IPS-20b (cell line): ENCODE measurements around the gene PDIA6.

Source experiments
- H3K27ac ChIP-seq: one replicate; pipeline ENCODE4 v1.5.1; 2013; ENCODE audit warnings: low read length
- H3K27me3 ChIP-seq: 2 replicates; pipeline ENCODE4 v1.6.1; 2013; ENCODE audit warnings: mild to moderate bottlenecking, low read length, inconsistent platforms; ENCODE audit not compliant: insufficient read depth
- H3K36me3 ChIP-seq: 2 replicates; pipeline ENCODE4 v1.6.1; 2013; ENCODE audit warnings: low read depth, mild to moderate bottlenecking, inconsistent platforms, low read length, moderate library complexity; ENCODE audit not compliant: insufficient read depth
- H3K4me1 ChIP-seq: 2 replicates; pipeline ENCODE4 v1.6.1; 2013; ENCODE audit warnings: mild to moderate bottlenecking, control low read depth, inconsistent platforms, low read length, moderate library complexity; ENCODE audit not compliant: insufficient read depth
- H3K4me3 ChIP-seq: 2 replicates; pipeline ENCODE4 v1.5.1; 2013; ENCODE audit warnings: mild to moderate bottlenecking, low read length, inconsistent platforms
- H3K9ac ChIP-seq: 2 replicates; pipeline ENCODE4 v1.6.1; 2013; ENCODE audit warnings: low read depth, mild to moderate bottlenecking, inconsistent platforms, low read length, moderate library complexity
- H3K9me3 ChIP-seq: 2 replicates; pipeline ENCODE4 v1.6.1; 2013; ENCODE audit warnings: mild to moderate bottlenecking, low read depth, low read length, inconsistent platforms; ENCODE audit not compliant: insufficient read depth

PDIA6 gene

GRCh38 chr2:10831400-10831985, 18.9 kb upstream of the PDIA6 start:
- Histone ChIP-seq H3K27ac (no peak overlapping the region), H3K27me3 (peaks cover 29% of the 10 kb centered on the region), H3K4me1 (peaks cover 3% of the 10 kb centered on the region; the same call in 1 of the 2 replicates), H3K4me3 (no peak overlapping the region), H3K36me3 (no peaks in the 10 kb centered on the region), H3K9me3 (no peaks in the 10 kb centered on the region), H3K9ac (no peak overlapping the region)

- H3K27me3 ChIP-seq = peaks cover 29% of the 10 kb centered on the region
- no peak overlapping the region for H3K9ac ChIP-seq
- H3K27ac ChIP-seq = no peak overlapping the region
- H3K9me3 ChIP-seq = no peaks in the 10 kb centered on the region
- no peak overlapping the region for H3K4me3 ChIP-seq
- peaks cover 3% of the 10 kb centered on the region; the same call in 1 of the 2 replicates for H3K4me1 ChIP-seq
- no peaks in the 10 kb centered on the region for H3K36me3 ChIP-seq
Measured at GRCh38 chr2:10830641-10831399, 18.2 kb upstream of the PDIA6 start.

- Histone ChIP-seq H3K4me1 (peaks cover 3% of the 10 kb centered on the region; the same call in 1 of the 2 replicates), H3K4me3 (no peak overlapping the region), H3K27ac (no peak overlapping the region), H3K27me3 (peaks cover 29% of the 10 kb centered on the region), H3K9me3 (no peaks in the 10 kb centered on the region), H3K9ac (no peak overlapping the region), H3K36me3 (no peaks in the 10 kb centered on the region)
Measured at GRCh38 chr2:10830203-10830602, 17.6 kb upstream of the PDIA6 start.

- no peaks in the 10 kb centered on the region for H3K36me3 ChIP-seq
- no peak overlapping the region for H3K4me3 ChIP-seq
- no peak overlapping the region for H3K9ac ChIP-seq
- peaks cover 29% of the 10 kb centered on the region for H3K27me3 ChIP-seq
- no peak overlapping the region for H3K27ac ChIP-seq
- no peaks in the 10 kb centered on the region for H3K9me3 ChIP-seq
- H3K4me1 ChIP-seq = peaks cover 3% of the 10 kb centered on the region; the same call in 1 of the 2 replicates
Measured at GRCh38 chr2:10829299-10829698, 16.7 kb upstream of the PDIA6 start.

- Histone ChIP-seq H3K9ac (no peak overlapping the region), H3K4me3 (no peak overlapping the region), H3K4me1 (peaks cover 3% of the 10 kb centered on the region; the same call in 1 of the 2 replicates), H3K36me3 (no peaks in the 10 kb centered on the region), H3K27me3 (peaks cover 19% of the 10 kb centered on the region), H3K9me3 (no peaks in the 10 kb centered on the region), H3K27ac (no peak overlapping the region)
Measured at GRCh38 chr2:10828346-10828745, 15.8 kb upstream of the PDIA6 start.

GRCh38 chr2:10826625-10827024, 14.0 kb upstream of the PDIA6 start:
- no peak overlapping the region for H3K27ac ChIP-seq
- H3K27me3 ChIP-seq = peaks cover 4% of the 10 kb centered on the region; the same call in 1 of the 2 replicates
- H3K9me3 ChIP-seq = no peaks in the 10 kb centered on the region

GRCh38 chr2:10826026-10826425, 13.4 kb upstream of the PDIA6 start:
- H3K36me3 ChIP-seq = no peaks in the 10 kb centered on the region
- no peaks in the 10 kb centered on the region for H3K4me1 ChIP-seq
- H3K4me3 ChIP-seq = no peak overlapping the region
- no peaks in the 10 kb centered on the region for H3K9me3 ChIP-seq
- H3K27me3 ChIP-seq = no peaks in the 10 kb centered on the region
- no peak overlapping the region for H3K27ac ChIP-seq
- no peak overlapping the region for H3K9ac ChIP-seq

More at GRCh38 chr2:10826625-10827024, 14.0 kb upstream of the PDIA6 start:
- Histone ChIP-seq H3K4me3 (no peak overlapping the region), H3K9ac (no peak overlapping the region), H3K4me1 (peaks cover 2% of the 10 kb centered on the region; the same call in 1 of the 2 replicates), H3K36me3 (no peaks in the 10 kb centered on the region)

GRCh38 chr2:10824191-10824590, 11.6 kb upstream of the PDIA6 start:
- Histone ChIP-seq H3K9ac (no peak overlapping the region), H3K36me3 (no peaks in the 10 kb centered on the region), H3K9me3 (no peaks in the 10 kb centered on the region), H3K4me1 (no peaks in the 10 kb centered on the region), H3K27me3 (no peaks in the 10 kb centered on the region), H3K4me3 (no peak overlapping the region), H3K27ac (no peak overlapping the region)

- H3K27ac ChIP-seq = no peak overlapping the region
- no peak overlapping the region for H3K4me3 ChIP-seq
- H3K9me3 ChIP-seq = no peaks in the 10 kb centered on the region
- H3K9ac ChIP-seq = no peak overlapping the region
- H3K36me3 ChIP-seq = no peaks in the 10 kb centered on the region
- no peaks in the 10 kb centered on the region for H3K27me3 ChIP-seq
- H3K4me1 ChIP-seq = no peaks in the 10 kb centered on the region
Measured at GRCh38 chr2:10820978-10821695, 8.6 kb upstream of the PDIA6 start.

- Histone ChIP-seq H3K27me3 (no peaks in the 10 kb centered on the region), H3K4me1 (no peaks in the 10 kb centered on the region), H3K36me3 (no peaks in the 10 kb centered on the region), H3K4me3 (no peak overlapping the region), H3K27ac (no peak overlapping the region), H3K9me3 (no peaks in the 10 kb centered on the region), H3K9ac (no peak overlapping the region)
Measured at GRCh38 chr2:10820562-10820961, 8.0 kb upstream of the PDIA6 start.

- no peaks in the 10 kb centered on the region for H3K36me3 ChIP-seq
- no peaks in the 10 kb centered on the region for H3K9me3 ChIP-seq
- H3K27ac ChIP-seq = no peak overlapping the region
- H3K9ac ChIP-seq = no peak overlapping the region
- no peaks in the 10 kb centered on the region for H3K27me3 ChIP-seq
- no peaks in the 10 kb centered on the region for H3K4me1 ChIP-seq
- H3K4me3 ChIP-seq = no peak overlapping the region
Measured at GRCh38 chr2:10819714-10820314, 7.2 kb upstream of the PDIA6 start.
